NOMO-1 treated with DMSO at 0.1 percent for 48 hours (cell line): Measurements from ENCODE around the gene PRKAR1B.

Source experiments
- DNase-seq: peaks from one replicate; lab custom pipeline; 2025; ENCODE audit not compliant: unreplicated experiment; lab: John Stamatoyannopoulos, UW

The PRKAR1B gene

DNA sequence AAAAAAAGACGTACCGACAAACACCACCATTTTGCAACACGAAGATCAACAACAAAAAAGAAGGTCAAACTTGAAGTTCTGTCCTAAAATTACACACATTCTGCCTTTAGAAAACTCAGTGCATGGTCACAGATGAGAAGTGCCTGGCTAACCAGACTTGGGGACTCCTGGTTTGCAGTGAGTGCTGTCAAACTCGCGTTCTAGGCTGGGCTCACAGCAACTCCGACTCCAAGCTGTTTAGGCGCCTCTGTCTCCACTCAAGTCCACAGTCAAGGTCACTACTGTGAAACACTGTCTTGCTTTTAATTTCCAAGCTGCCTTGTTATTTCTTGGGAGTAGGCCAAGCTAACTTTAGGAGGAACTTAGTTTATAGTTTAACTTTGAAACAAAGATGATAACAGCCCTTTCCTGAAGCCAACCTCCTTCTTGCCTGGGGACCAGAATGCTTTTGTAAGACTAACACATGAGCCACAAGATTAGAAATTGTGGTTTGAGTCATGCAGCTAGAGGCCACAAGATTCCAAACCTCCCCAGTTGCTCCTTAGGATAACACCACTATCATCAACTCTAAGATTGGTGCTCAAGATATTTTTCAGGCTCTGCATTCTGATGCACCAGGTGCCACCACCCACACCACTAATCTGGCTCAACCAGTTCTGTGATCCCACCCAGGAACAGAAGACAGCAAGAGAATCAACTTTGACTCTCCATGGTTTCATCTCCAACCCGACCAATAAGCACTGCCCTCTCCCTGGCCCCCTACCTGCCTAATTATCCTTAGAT is 1.7 kb downstream of the PRKAR1B start:
- DNase-seq = no peak

DNA sequence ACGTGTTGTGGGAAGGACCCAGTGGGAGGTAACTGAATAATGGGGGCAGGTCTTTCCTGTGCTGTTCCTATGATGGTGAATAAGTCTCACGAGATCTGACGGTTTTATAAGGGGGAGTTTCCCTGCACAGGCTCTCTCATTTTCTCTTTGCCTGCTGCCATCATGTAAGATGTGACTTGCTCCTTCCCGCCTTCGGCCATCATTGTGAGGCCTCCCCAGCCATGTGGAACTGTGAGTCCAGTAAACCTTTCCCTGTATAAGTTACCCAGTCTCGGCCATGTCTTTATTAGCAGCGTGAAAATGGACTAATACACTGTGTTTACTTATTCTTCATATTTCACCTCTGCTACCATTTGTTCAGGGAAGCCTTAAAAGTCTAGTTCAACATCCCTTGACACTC is 2.8 kb downstream of the PRKAR1B start:
- no peak for DNase-seq

DNA sequence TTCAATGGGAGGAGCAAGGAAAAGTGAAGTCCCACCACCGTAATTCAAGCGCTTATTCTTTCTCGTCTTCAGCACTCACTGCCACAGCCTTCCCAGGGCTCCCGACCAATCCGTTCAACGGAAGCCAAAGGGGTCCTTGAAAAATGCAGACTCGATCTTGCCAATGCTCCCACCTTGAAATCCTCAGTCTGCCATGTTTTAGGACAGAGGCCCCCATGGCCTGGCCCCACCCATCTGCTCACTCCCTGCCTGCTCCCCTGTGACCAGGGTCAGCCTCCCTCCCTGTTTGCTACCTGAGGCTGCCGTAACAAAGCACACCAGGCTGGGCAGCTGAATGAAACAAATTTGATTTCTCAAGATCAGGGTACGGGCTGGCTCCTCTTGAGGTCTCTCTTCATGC is 3.5 kb downstream of the PRKAR1B start:
- no peak for DNase-seq

DNA sequence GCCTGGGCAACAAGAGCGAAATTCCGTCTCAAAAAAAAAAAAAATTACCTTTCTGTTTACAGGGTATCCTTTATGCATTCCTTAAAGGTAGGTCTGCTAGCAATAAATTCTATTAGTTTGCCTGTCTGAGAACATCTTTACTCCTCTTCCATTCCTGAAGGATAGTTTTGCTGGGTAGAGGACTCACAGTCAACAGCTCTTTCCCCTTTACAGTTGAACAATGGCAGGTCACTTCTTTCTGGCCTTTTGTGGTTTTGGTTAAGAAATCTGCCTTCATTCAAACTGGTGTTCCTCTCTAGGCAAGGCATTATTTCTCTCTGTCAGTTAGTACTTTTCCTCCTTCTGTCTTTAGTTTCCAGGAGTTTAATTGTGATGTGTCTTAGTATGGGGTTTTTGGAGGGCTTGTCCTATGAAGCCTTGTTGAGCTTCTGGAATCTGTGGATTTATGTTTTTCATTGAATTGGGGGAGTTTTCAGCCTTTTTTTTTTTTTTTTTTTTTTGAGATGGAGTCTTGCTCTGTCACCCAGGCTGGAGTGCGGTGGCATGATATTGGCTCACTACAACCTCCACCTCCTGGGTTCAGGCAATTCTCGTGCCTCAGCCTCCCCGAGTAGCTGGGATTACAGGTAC is 5.3 kb downstream of the PRKAR1B start:
- no peak for DNase-seq

DNA sequence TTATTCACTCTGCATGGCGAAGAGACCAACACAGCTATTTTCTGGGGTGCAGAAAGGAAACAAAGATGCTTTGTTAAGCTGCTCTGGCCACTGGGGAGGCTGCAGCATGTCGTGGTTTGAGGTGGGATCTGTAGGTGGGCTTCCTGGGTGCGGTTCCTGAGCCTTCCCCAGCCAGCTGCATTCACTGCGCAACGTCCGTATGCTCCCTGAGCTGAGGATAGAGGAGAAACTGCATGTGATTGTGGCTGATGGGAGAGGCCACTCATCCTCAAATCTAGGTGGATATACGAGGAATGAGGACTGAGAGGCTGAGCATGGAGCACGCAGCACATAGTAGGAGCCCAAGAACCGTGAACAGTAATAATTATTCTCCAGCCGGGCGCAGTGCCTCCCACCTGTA is 10.4 kb downstream of the PRKAR1B start:
- no peak for DNase-seq

DNA sequence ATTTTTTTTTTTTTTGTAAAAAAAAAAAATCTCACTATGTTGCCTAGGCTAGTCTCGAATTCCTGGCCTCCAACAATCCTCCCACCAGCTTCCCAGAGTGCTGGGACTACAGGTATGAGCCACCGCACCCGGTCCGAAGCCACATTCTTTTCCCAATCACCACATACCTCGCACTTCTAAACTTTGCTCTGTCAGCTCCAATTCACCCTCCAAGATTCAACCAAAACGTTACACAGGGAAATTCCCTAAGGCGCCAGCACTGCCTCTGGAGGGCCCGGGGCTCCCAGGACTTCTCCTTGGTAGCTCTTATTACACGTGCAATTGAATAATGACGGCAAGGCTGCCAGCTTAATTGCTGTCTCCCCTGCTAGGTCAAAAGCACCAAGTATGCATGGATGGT is 10.9 kb downstream of the PRKAR1B start:
- DNase-seq = no peak

DNA sequence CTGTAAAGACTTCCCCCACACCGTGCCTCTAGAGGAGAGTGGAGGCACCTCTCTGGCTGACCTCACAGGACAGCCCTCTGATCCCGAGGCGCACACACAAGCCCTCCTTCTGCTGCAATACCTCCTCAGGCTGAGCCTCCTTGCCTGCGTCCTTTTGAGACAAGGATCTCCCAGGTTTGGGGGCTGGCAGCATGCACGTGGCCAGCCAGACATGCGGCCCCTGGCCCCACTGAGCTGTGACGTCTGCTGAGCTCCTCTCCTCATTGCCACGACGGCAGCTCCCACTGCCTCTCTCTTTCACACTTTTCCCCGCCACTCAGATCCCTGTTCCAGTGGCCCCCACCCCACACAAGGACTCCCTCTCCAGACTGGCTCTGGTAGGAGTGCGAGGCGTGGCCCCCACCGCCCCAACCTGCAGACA is 12.8 kb downstream of the PRKAR1B start:
- no peak for DNase-seq

DNA sequence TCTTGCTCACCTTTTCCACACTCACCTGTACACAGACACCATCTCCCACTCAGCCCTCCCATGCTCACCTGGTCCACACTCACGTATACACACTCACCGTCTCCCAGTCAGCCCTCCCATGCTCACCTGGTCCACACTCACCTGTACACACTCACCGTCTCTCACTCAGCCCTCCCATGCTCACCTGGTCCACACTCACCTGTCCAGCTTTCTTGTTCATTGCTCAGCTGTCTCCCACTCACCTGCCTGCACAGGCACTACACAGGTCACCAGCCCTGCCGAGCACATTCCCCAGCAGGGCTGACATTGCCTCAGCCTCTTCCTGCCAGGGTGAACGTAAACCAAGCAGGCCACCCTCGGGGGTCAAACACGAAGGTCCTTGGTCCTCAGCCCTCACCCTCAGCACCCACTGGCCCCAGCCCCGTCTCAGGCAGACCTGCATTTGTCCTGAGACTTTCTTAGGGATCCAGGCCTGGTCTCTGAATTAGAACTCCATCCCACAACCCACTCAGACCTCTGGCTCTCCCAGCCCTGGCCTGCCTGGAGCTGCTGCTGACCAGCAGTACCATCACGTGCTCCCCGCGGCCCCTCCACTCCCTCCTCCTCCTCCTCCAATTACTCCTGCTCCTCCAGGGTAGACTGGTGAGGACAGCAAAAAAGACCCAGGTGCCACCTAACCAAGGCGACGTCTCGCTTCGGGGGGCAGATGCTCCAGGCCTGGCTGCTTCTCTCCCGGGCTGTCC is 13.4 kb downstream of the PRKAR1B start:
- DNase-seq = no peak

DNA sequence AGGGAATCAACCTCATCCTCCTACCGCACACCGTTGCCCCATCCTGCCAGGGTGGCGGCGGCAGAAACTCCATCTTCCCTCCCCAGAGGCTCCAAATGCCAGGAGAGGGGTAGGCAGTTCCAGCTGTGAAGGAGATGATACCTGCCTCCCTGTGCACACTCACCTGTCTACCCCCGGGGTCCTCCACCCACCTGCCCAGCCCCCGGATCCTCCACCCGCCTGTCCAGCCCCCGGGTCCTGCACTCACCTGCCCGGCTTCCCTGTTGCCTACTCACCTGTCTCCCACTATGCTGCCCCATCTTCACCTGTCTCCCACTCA is 14.0 kb downstream of the PRKAR1B start:
- no peak for DNase-seq

DNA sequence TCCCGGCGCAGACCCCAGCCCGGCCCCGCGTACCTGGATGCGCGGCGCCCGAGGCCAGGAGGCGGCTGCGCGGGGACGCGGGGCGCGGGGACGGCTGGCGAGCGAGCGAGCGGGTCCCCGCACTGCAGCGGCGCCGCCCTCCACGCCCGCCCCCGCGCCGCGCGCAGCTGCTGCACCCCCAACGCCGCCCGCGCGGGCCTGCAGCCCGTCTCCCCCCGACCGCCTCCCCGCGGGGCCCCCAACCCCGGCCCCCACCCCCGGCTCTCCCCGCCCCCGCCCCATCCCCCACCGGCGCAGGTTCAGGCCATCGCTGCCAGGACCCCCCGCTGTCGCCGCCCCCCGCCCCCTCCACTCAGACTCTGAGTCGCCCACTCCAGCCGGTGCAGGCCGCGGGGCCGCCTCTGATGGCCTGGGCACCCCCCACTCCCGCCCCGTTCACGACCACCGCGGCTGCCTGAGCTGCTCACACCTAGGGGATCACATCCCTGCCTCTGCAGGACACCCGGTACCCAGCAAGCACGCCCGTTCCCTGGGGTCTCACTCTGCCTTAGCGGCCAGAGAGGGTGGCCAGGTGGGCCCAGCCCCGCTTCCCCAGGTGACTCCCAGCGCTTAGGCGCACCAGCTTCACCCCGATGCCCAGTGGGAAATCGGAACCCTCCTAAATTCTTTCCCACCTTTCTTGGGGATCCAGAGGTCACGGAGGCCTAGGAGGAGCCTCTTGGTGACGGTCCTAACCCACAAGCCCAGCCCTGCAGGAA is 14.5 kb downstream of the PRKAR1B start:
- DNase-seq = no peak

DNA sequence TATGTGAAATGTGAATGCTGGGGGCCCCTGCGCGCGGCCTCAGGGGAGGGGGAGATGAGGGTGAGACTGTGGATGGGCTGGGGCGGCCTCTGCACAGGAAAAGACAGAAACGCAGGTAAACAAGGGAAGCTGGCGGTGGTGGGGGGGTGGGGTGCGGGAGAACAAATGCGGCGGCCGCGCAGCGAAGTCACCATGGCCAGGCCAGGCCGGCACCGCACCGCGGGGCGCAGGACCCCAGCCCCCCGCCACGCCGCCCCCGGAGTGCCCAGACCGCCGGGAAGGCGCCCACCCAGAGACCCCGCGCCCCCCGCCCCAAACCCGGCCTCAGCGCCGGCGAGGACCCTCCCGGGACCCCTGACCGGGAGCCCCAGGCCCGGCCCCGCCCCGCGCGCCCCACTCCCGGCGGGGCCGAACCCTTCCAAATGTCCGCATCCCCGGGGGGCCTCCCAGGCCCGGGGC is 15.1 kb downstream of the PRKAR1B start:
- DNase-seq = no peak

DNA sequence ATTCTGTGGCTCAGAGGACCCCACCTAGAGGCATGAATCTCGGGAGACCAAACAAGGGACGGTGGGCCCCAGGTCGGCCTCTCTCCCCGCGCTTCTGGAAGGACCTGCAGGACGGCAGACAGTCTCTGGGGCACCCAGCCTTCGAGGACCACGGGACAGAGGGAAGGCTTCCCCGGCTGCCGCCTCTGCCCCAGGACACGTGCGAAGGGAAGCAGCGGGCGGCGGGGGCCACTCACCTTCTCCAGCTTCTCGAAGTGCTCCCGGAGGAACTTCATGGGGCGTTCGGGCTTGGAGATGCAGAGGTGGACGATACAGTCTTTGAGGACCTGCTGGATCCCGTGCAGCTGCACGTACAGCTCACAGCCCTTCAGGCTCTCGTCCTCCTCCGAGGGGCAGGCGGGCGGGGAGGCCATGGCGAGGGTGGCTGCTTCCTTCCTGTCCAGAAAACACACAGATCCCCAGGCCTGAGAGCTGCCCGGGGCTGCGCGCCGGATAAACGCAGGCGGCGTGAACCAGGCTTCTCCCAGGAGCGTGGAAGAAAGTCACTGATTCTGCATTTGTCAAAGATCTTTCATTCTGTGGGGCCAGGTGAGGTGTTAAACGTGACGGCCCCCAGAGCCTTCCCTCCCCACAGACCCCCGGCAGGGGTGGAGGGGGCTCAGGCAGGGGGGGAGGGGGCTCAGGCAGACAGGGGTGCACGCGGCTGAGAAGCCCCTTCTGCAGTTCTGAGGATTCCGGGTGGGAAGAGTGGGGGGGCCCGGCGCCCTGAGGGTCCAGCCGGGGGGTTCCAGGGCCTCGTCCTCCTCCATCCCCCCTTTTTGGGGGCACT is 15.8 kb downstream of the PRKAR1B start:
- DNase-seq = no peak

DNA sequence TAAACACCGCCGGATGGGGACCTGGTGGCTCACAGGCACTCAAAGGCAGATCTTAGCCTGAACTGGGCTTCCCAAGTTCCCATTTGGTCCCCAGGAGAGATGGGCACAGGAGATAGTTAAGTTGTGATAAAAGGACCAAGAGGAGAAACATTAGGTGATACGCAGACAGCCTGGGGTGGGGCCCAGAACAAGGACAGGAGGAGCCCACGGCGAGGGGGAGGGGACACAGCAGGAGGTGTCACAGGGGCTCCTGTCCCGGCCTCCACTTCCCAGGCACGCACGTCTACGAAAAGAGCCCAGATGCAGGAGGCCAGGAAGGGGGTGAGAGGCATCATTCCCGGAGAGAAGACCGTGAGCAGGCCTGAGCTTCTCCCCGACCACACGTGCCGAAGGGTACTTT is 16.9 kb downstream of the PRKAR1B start:
- DNase-seq = no peak

DNA sequence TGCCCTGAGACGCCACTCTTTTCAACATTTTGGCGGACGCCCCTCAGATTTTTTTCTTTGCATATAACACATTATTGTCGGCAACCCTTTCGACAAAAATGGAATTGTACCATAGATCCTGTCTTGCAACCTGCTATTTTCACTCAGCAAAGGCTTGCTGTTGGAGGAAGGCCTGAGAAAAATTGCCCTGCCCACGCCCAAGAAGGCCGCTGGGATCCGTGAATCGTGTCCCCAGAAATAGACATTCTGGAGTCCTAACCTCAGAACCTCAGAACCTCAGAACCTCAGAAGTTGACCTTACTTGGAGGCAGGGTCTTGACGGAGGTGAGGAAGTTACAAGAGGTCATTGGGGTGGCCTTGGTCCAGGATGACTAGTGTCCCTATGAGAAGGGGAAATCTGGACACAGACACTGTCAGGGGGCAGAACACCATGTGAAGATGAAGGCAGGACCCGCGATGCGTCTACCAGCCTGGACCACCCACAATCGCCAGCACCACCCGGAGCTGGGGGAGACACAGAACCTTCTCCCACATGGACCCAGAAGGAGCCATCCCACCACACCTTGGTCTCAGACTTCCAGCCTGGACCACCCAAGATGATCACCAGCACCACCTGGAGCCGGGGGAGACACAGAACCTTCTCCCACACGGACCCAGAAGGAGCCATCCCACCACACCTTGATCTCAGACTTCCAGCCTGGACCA is 19.6 kb downstream of the PRKAR1B start:
- DNase-seq = no peak

DNA sequence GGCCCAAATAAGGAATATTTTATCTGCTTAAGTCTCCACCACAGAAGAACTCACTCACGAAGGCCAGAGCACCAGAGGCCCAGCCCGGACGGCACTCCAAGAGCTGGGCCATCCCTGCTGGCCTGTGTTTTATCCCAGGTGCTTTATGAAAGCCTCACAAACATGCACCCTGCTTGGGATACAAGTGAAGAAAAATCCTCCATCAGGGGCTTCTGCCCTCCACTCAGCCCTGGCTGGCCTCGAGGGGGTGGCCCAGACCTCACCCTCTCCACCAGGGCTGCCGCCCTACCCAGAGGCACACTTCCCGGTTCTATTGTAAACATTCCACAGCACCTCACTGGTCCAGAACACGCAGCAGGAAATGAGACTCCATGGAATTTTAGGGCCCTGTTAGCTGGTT is 20.4 kb downstream of the PRKAR1B start:
- DNase-seq = no peak

DNA sequence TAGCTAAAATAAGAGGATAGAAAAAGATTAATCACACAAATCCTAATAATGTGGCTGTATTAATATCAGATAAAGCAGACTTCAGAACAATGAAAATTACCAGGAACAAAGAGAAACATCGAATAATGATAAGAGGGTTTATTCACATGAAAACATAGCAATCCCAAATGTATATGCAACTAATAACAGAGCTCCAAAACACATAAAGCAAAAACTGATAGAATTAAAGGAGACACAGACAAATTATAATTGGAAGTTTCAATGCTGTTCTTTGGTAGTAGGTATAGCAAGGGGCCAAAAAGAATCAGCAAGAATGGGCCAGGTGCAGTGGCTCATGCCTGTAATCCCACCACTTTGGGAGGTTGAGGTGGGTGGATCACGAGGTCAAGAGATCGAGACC is 24.0 kb downstream of the PRKAR1B start:
- no peak for DNase-seq

DNA sequence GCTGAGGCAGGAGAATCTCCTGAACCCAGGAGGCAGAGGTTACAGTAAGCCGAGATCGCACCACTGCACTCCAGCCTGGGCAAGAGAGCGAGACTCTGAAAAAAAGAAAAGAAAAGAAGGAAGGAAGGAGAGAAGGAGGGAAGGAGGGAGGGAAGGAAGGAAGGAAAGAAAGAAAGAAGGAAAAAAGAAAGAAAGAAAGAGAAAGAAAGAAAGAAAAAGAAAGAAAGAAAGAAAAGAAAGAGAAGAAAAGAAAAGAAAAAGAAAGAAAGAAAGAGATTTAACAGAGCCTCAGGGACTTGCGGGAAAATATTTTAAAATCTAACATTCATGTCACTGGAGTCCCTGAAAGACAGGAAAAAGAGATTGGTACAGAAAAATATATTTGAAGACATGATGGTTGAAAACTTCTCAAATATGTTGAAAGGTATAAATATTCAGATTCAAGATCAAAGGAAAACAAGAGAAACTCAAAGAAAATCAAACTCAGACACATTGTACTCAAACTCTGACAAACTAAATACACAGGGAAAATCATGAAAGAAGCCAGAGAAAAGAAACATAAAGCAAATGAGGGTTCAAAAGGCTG is 25.9 kb downstream of the PRKAR1B start:
- DNase-seq = no peak

DNA sequence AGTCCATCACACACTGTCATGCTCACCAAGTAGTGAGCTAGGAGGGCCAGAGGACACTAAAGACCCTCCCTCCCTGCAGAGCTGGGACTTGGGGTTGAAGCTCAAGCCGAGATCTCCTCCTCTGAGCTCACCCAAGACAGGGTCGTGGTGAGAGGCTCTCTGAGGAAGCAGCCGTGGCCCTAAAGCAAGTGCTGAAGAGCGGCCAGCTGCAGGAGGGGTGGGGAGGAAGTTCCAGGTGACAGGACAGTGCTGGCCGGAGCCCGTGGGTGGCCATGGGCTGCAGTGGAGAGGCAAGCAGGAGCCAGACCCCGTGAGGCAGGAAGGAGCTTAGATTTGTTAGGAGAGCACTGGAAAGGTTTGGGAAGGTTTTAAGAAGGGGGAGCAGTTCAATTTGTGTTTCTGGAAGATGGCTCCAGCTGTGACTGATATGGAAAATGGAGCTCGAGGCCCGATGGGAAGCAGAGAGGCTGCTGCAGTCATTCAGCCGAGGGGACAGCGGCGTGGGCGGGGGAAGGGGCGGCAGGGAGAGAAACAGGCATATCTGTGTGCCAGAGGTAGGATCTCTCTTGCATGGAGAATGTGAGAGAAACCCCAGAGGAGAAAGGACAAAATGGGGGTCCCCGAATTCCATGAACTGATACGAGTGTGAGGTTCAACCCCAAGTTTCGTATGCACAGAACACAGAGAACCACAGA is 27.5 kb downstream of the PRKAR1B start:
- DNase-seq = no peak
